Activated naive CD4-positive, alpha-beta T cell treated with anti-CD3 and anti-CD28 coated beads, Interleukin-2, amount 10 ng/mL, durations not matched to agents 7 days and 5 days (primary cell): Measurements from ENCODE around the gene CNGB1.
"Not testable (repeated sequence)": the region's sequence is repeated elsewhere in the genome, so short reads cannot be mapped to it uniquely, and the experiment has no call there.

Experiments used
- CTCF ChIA-PET: fragments of 350-600 bp; sonication (Branson Sonifier 250); formaldehyde crosslinking; loops from one replicate; lab custom pipeline; 2021; ENCODE audit warnings: antibody characterized with exemption; lab: Charles Lee
- DNase-seq: peaks from one replicate; pipeline ENCODE4 v3.0.0-alpha.2; 2020
- H3K27ac Mint-ChIP-seq: one replicate; pipeline ENCODE4 v1.8.0; 2021; ENCODE audit warnings: mild to moderate bottlenecking, moderate library complexity, mixed read lengths
- H3K27me3 Mint-ChIP-seq: one replicate; pipeline ENCODE4 v1.8.0; 2021; ENCODE audit warnings: mild to moderate bottlenecking, mixed read lengths
- H3K36me3 Mint-ChIP-seq: one replicate; pipeline ENCODE4 v1.8.0; 2021; ENCODE audit warnings: mixed read lengths
- H3K4me1 Mint-ChIP-seq: one replicate; pipeline ENCODE4 v1.8.0; 2021; ENCODE audit warnings: mixed read lengths
- H3K4me3 Mint-ChIP-seq: one replicate; pipeline ENCODE4 v1.8.0; 2021; ENCODE audit warnings: mild to moderate bottlenecking, moderate library complexity, mixed read lengths
- H3K9me3 Mint-ChIP-seq: one replicate; pipeline ENCODE4 v1.8.0; 2021; ENCODE audit warnings: mixed read lengths

The CNGB1 gene

DNA sequence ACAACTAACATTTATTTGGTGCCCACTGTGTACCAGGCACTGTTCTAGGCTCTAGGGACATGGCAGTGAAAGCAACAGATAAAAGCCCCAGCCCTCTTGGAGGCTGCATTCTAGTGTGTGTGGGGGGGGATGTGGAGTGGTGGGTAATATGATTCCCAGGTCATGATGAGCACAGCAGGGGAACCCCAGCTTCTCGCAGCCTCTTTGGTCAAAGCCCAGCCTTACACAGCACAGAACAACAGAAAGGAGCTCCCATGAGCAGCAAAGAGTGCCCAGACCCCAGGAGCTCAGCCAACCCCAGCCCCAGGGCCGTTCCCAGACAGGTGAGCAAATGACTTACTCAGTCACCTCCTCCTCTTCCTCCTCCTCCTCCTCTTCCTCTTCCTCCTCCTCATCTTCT lies 21.9 kb downstream of the CNGB1 start:
- CTCF ChIA-PET, result no interaction called here
- Mint-ChIP-seq H3K9me3 (no peaks in the 10 kb centered on the region), H3K4me1 (no peaks in the 10 kb centered on the region), H3K4me3 (no peak overlapping the region), H3K27ac (no peak overlapping the region), H3K27me3 (peaks cover 5% of the 10 kb centered on the region), H3K36me3 (no peaks in the 10 kb centered on the region)
- DNase-seq, result no peak

DNA sequence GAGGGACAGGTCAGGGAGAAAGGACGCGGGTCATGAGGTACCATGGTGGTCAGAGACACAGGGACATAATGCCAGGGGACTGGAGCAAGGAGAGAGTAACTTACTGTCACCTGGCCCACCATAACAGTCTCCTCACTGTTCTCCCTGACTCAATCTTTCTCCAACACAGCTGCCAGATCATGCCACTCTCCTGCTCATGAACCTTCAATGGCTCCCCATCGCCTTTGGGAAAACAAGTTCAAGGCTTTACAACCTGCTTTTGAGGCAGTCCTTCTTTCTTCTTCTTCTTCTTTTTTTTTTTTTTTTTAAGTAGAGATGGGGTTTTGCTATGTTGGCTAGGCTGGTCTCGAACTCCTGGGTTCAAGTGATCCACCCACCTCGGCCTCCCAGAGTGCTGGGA lies 22.9 kb downstream of the CNGB1 start:
- no peak overlapping the region for H3K27ac Mint-ChIP-seq
- peaks cover 4% of the 10 kb centered on the region for H3K27me3 Mint-ChIP-seq
- no peaks in the 10 kb centered on the region for H3K36me3 Mint-ChIP-seq
- H3K9me3 Mint-ChIP-seq, result no peaks in the 10 kb centered on the region
- H3K4me1 Mint-ChIP-seq, result no peaks in the 10 kb centered on the region
- DNase-seq, result no peak
- no peak overlapping the region for H3K4me3 Mint-ChIP-seq
- CTCF ChIA-PET, result no interaction called here

DNA sequence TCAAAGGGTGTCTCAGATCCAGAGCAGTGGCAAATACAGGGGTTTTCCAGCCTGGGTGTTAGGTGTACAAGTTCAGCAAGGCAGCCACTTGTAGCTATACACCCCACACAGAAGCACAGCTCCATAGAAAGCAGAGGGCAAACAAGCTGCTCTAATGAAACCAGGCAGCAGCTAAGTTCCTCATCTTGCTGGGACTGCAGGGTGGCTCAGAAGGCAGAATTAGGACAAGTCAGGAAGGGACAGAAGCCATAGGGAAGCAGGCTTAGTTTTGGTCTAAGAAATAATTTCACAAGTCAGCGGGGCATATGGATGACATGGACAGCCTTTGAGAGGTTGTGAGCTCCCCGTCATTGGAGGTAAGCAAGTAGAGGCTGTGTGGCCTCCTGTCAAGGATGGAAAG lies 23.7 kb downstream of the CNGB1 start:
- DNase-seq, result no peak
- Mint-ChIP-seq H3K27me3 (peaks cover 4% of the 10 kb centered on the region), H3K4me3 (no peak overlapping the region), H3K27ac (no peak overlapping the region), H3K4me1 (no peaks in the 10 kb centered on the region), H3K36me3 (no peaks in the 10 kb centered on the region), H3K9me3 (no peaks in the 10 kb centered on the region)
- CTCF ChIA-PET, result interaction anchor here (1.3 kb wide), 1 partner anchor 9 kb away, joined by 4 read pairs; no protein-coding TSS in a partner anchor

DNA sequence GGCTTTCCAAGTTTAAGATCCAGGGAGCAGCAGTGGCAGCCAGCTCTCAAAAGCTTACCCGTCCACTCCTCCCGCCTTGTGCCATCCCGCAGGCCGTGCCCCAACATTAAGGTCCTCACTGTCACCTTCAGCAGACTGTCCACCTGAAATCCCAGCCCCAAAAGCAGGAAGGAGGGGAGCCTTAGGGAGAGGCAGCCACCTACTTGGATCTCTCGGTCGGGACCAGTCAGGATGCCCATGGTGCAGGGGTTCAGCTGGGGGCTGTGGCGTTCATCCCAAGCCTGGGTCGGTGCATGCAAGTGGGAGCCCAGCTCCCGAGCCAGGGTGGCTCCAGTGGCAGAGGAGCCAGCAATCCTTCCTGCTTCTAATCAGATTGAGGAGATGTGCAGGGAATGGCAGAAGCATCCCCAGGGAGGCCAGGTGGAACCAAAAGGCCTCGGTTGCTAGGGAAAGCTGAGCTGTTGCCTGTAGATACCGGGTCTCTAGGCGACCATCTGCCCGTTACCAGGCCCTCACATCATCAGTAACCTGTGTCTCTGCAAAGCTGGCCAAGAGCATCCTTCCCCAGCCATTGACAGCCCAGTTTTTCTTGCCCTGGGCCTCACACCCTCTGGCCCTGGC lies 24.6 kb downstream of the CNGB1 start:
- no peaks in the 10 kb centered on the region for H3K4me1 Mint-ChIP-seq
- DNase-seq, result no peak
- no peak overlapping the region for H3K27ac Mint-ChIP-seq
- CTCF ChIA-PET, result interaction anchor here (0.5 to 1.3 kb wide), 2 partner anchors 10 to 380 kb away, joined by 3 to 4 read pairs; no protein-coding TSS in a partner anchor
- H3K9me3 Mint-ChIP-seq, result no peaks in the 10 kb centered on the region
- peaks cover 4% of the 10 kb centered on the region for H3K27me3 Mint-ChIP-seq
- no peaks in the 10 kb centered on the region for H3K36me3 Mint-ChIP-seq
- H3K4me3 Mint-ChIP-seq, result no peak overlapping the region

DNA sequence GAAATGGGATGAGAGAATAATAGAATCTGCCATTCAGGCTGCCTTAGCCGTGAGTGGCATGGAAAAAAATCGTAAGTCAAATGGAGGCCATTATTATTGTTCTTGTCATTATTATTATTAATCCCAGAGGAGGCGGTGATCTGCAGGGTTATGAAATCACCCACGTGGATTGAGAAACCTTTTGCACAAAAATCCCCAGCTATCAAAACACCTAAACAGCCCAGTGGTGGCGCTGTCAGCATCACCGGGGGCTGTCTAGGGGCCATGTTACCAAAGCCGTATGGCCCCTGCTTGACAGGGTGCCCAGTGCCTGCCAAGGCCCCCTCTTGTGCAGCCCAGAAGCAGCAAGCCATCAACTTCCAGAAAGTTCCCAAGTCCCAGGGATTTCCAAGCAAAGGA lies 25.2 kb downstream of the CNGB1 start:
- H3K4me1 Mint-ChIP-seq, result no peaks in the 10 kb centered on the region
- CTCF ChIA-PET, result no interaction called here
- H3K27me3 Mint-ChIP-seq, result peaks cover 4% of the 10 kb centered on the region
- no peaks in the 10 kb centered on the region for H3K36me3 Mint-ChIP-seq
- H3K4me3 Mint-ChIP-seq, result no peak overlapping the region
- no peak overlapping the region for H3K27ac Mint-ChIP-seq
- H3K9me3 Mint-ChIP-seq, result no peaks in the 10 kb centered on the region
- no peak for DNase-seq

DNA sequence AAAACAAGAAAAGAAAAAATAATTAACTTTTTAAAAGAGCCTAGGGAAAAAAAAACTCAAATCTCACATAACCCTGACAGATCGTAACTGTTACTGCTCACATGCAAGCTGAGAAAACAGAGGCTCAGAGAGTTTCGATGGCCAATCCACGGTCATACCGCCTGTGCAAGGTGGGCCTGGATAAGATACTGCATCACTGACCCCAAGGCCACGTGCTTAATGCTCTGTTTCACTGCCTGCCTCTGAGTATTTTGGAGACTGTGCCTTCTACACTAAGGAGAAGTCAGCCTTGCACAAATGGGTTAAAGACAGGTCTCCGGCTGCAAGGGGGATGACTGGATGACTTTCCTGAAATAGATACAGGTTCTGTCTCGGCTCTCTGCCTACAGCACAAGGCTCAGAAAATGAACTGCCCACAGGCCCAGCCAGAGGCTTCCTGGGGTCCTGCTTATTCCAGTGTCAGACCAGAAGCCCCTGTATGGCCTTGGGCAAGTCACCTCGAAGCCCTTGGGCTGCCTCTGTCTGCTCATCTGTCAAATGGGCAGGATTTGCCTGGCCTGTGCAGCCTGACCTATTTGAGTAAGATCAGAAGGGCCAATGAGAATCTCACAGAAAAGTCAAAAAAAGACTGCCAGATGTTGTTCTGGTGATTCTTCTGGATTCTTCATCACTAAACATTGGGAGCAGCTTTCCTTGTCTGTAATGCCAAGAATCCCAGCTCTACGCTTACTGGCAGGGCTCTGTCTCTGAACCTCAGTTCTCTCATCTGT lies 25.8 kb downstream of the CNGB1 start:
- H3K27me3 Mint-ChIP-seq, result peaks cover 10% of the 10 kb centered on the region
- no peak for DNase-seq
- H3K4me3 Mint-ChIP-seq, result no peak overlapping the region
- CTCF ChIA-PET, result no interaction called here
- no peaks in the 10 kb centered on the region for H3K36me3 Mint-ChIP-seq
- no peak overlapping the region for H3K27ac Mint-ChIP-seq
- H3K9me3 Mint-ChIP-seq, result no peaks in the 10 kb centered on the region
- H3K4me1 Mint-ChIP-seq, result no peaks in the 10 kb centered on the region

DNA sequence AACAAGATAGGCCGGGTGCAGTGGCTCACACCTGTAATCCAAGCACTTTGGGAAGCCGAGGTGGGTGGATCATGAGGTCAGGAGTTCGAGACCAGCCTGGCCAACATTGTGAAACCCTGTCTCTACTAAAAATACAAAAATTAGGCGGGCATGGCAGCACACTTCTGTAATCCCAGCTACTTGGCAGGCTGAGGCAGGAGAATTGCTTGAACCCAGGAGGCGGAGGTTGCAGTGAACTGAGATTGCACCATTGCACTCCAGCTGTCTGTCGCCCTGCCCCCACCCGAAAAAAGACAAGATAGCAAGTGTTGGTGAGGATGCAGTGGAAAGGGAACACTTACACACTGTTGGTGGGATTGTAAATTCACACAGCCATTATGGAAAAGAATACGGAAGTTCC lies 27.5 kb downstream of the CNGB1 start:
- H3K27me3 Mint-ChIP-seq, result peaks cover 18% of the 10 kb centered on the region
- not testable (repeated sequence) for H3K9me3 Mint-ChIP-seq, H3K36me3 Mint-ChIP-seq, DNase-seq, H3K4me1 Mint-ChIP-seq, H3K27ac Mint-ChIP-seq, H3K4me3 Mint-ChIP-seq
- CTCF ChIA-PET, result interaction anchor here (0.7 kb wide), 1 partner anchor 19 kb away, joined by 3 read pairs; no protein-coding TSS in a partner anchor

DNA sequence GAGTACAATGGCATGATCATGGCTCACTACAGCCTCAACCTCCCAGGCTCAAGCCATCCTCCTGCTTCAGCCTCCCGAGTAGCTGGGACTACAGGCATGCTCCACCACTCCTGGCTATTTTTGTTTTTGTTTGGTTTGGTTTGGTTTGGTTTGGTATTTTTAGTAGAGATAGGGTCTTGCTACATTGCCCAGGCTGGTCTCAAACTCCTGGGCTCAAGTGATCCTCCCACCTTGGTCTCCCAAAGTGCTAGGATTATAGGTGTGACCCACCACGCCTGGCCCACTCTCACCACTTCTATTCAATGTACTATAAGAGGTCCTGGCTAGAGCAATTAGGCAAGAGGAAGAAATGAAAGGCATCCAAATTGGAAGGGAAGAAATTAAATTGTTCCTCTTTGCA lies 29.0 kb downstream of the CNGB1 start:
- not testable (repeated sequence) for DNase-seq, H3K9me3 Mint-ChIP-seq, H3K27ac Mint-ChIP-seq, H3K36me3 Mint-ChIP-seq, H3K4me3 Mint-ChIP-seq, H3K4me1 Mint-ChIP-seq
- CTCF ChIA-PET, result interaction anchor here (1.0 kb wide), 1 partner anchor 10 kb away, joined by 3 read pairs; no protein-coding TSS in a partner anchor
- H3K27me3 Mint-ChIP-seq, result peaks cover 21% of the 10 kb centered on the region

DNA sequence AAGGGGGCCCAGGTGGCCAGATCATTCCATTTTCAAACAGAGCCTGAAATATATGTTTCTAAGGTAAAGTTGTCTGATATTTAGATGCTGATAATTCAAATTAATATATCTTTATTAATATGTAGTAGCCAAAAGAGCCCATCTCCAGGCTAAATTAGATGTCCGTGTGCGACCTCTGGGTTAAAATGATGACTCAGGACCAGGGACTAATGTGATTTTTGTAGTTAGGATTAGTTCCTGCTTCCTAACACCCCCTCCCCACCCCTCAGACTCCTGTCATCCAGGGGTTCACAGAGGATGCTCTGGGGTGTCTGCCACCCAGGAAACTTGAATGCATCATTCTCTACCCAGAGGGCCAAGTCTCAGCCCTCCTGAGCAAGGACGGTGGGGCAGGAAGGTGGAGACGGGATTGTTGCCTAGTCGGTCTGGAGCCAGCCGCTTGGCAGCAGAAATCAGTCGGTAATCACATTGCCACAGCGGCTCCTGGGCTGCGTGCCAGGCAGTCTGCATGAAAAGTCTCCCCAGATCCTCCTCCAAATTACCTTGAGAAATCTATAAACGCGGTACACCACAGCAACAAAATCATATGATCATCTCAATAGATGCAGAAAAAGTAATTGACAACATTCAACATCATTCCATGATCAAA lies 29.8 kb downstream of the CNGB1 start:
- no peak overlapping the region for H3K27ac Mint-ChIP-seq
- CTCF ChIA-PET, result interaction anchor here (1.0 kb wide), 1 partner anchor 9 kb away, joined by 3 read pairs; no protein-coding TSS in a partner anchor
- H3K36me3 Mint-ChIP-seq, result no peaks in the 10 kb centered on the region
- no peaks in the 10 kb centered on the region for H3K9me3 Mint-ChIP-seq
- H3K4me3 Mint-ChIP-seq, result no peak overlapping the region
- peaks cover 21% of the 10 kb centered on the region for H3K27me3 Mint-ChIP-seq
- no peak for DNase-seq
- H3K4me1 Mint-ChIP-seq, result no peaks in the 10 kb centered on the region

DNA sequence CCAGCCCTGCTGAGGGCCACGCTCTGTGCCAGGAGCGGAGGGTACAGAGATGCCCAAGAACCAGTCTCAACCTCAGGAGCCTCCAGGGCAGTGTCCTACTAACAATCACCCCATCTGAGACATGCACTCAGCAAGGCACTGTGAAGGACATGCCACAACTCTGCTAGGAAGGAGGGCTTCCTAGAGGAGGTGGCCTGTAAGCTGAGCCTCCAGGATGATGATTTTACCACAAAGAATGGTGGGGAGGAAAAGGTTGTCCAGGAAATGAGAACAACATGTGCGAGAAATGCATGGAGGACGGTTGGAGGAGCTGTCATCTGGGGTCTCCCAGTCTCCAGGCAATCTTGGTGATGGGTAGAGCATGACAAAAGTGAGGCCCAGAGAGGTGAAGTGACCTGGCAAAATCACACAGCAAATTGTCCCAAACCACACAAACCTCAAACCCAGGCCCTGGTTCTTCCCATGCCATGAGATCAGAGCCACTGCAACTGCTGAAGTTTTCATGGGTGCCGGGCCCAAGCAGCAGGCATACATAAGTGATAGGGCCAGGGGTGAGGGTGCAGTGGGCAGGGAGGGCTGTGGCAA lies 30.5 kb downstream of the CNGB1 start:
- peaks cover 21% of the 10 kb centered on the region for H3K27me3 Mint-ChIP-seq
- H3K9me3 Mint-ChIP-seq, result no peaks in the 10 kb centered on the region
- H3K27ac Mint-ChIP-seq, result no peak overlapping the region
- no peaks in the 10 kb centered on the region for H3K36me3 Mint-ChIP-seq
- no peak for DNase-seq
- no peak overlapping the region for H3K4me3 Mint-ChIP-seq
- no peaks in the 10 kb centered on the region for H3K4me1 Mint-ChIP-seq
- CTCF ChIA-PET, result no interaction called here

DNA sequence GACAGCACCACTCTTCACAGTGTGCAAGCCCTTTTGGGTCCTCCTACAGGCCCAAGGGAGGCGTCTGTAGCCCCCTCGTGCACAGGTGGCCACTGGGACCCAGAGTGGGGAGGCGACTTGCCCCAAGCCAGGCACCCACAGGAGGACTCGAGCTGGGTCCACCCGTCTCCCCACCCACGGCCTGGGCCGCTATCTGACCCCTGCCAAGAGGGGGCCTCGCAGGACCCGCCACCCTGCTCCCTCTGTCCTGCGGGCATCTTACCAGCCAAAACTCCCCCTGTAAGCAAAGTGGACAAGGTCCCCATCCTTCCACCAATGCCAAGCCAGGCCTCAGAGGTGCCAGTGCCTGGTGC lies 31.1 kb downstream of the CNGB1 start:
- H3K4me3 Mint-ChIP-seq, result no peak overlapping the region
- no peaks in the 10 kb centered on the region for H3K4me1 Mint-ChIP-seq
- no peaks in the 10 kb centered on the region for H3K9me3 Mint-ChIP-seq
- CTCF ChIA-PET, result no interaction called here
- no peak overlapping the region for H3K27ac Mint-ChIP-seq
- DNase-seq, result no peak
- no peaks in the 10 kb centered on the region for H3K36me3 Mint-ChIP-seq
- H3K27me3 Mint-ChIP-seq, result peaks cover 21% of the 10 kb centered on the region

DNA sequence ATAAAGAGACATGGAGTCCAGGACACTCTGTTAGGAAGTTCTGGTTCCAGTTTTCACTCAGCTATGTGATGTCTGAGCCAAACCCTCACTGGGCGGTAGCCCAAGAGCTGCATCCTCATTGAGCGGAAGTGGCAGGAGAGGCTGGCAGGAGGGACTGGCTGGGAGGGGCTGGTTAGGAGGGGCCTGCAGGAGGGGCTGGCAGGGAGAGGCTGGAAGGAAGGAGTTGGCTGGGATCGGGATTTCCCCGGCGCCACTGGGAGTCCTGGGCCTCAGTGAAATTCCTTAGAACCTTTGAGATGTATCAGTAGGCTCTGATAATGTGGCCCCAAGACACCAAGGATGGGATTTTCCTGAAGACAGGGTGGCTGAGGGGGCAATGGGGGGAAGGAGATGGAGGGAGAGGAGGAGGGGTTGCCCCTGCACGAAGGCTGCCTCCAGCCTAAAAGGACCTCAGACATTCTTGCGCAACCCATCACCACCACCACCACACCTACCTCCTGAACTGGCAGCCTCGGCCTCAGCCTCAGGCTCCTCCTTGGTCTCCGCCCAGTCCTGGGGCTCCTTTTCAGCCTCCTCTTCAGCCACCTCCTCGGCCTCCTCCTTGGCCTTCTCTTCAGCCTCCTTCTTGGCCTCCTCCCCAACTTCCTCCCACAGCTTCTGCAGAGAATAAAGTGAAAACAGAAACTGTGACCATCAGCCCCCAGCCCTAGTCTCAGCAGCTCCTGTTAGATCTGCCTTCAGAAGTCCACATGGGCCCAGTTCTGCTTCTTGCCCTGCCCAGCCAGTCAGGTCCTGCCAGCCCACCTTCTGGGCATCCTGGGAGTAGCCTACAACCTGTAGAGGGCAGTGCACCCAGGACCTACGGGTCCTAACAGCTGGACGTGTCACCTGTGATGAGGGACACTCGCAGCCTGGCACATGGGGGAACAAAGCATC lies 31.7 kb downstream of the CNGB1 start:
- H3K4me3 Mint-ChIP-seq, result no peak overlapping the region
- no peak for DNase-seq
- CTCF ChIA-PET, result no interaction called here

DNA sequence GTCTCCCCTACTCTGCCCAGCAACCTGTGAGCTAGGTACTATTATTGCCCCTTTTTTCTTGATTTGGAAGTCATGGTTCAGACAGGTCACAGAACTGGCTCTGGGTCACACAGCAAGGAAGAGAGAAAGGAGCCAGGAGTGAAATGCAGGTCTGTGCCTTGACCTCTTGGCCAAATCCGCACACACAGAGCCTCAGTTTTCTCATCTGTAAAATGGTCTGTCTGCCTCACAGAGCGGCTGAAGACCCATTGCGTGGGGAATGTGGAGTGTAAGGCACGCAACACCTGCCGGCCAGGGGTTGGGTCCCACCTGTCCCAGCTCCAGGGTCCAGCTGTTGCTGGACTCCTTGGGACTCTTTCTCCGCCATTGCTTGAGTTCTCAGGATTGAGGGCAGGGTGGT lies 32.4 kb downstream of the CNGB1 start:
- no peak for DNase-seq
- H3K27ac Mint-ChIP-seq, result no peak overlapping the region
- H3K36me3 Mint-ChIP-seq, result no peaks in the 10 kb centered on the region
- CTCF ChIA-PET, result no interaction called here
- peaks cover 21% of the 10 kb centered on the region for H3K27me3 Mint-ChIP-seq
- no peak overlapping the region for H3K4me3 Mint-ChIP-seq
- no peaks in the 10 kb centered on the region for H3K9me3 Mint-ChIP-seq
- H3K4me1 Mint-ChIP-seq, result no peaks in the 10 kb centered on the region

More for the DNA sequence above, 31.7 kb downstream of the CNGB1 start:
- no peaks in the 10 kb centered on the region for H3K4me1 Mint-ChIP-seq
- peaks cover 21% of the 10 kb centered on the region for H3K27me3 Mint-ChIP-seq
- no peak overlapping the region for H3K27ac Mint-ChIP-seq
- no peaks in the 10 kb centered on the region for H3K36me3 Mint-ChIP-seq
- no peaks in the 10 kb centered on the region for H3K9me3 Mint-ChIP-seq
